ENCODE data around the gene OR2V1.
"Not testable (repeated sequence)": the region's sequence is repeated elsewhere in the genome, so short reads cannot be mapped to it uniquely, and the experiment has no call there.

Gene OR2V1

DNA sequence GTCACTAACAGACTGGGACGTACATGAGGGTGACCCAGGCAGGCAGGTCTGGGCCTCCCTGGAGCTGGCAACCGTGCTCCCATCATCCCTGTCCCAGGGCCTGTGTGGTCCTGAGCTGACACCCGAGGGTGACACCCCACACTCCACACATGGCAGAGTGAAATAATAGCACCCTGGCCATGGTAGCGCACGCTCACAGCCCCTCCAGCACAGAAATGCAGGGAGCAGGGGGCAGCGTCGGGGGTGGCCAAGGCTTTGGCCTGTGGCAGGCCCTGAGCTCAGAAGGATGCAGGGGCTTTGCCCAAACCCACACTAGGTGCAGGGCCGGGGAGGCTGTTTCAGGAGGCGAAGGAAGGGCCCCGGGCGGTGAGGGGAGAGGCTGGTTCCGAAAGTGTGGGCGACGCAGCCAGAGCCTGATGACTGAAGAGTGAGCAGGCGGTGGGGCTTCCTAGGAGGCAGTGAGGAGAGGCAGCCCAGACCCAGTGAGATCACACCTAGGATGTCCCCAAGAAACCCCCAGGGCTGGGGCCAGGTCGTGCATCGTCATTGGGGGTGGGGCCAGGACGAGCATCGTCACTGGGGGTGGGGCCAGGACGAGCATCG lies 29.3 kb upstream of the OR2V1 start:
- peak; percentile 79 to 83 for DNase-seq

DNA sequence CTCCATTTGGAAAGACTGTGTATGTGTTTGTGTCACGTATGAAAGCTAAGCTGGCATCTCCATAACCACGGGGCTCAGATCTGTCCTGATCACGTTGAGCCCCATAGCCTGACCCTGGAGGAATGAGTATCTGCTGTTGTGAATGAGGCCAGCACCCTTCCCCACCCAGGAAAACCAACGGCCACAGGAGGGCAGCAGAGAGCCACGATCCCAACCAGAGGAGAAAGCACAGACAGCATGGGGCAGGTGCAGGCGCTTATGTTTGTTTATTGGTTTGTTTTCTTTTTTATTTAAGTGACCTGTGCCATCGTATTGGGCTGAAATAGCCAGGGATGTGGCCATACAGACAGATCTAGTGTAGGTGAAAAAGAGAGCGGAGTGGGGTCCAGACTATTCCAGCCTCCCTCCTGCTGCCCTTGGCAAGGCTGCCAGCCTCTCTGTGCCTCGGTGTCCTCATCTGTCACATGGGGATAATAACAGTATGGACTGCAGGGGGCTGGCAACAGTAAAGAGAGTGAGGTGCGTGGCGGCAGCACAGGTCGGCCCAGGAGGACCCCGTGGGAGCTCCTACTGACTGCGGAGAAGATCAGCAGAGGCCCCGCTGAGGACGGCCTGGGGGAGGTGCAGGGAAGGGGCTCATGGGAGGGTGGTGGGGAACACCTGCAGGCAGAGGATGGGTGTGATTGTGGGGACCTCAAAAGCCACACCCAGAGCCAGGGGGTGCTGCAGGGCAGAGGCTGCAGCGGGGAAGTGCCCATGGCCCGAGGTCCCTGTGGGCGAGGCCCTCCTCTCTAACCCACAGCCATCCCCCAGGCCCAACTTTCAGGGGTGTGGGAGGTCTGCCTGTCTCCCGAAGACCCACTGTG lies 28.6 kb upstream of the OR2V1 start:
- DNase-seq = peak; percentile 97 to 98

DNA sequence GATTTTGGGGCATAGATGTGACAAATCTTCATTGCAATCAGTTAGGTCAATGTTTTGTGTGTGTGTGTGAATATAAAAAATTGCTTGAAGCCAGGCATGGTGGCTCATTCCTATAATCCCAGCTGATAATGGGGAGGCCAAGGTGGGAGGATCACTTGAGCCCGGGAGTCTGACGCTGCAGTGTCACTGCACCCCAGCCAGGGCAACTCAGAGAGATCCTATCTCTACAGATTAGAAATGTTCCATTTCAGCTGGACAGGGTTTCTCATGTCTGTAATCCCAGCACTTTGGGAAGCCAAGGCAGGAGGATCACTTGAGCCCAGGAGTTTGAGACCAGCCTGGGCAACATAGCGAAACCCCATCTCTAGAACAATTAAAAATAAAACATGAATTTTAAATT lies 27.9 kb upstream of the OR2V1 start:
- no peak for DNase-seq

DNA sequence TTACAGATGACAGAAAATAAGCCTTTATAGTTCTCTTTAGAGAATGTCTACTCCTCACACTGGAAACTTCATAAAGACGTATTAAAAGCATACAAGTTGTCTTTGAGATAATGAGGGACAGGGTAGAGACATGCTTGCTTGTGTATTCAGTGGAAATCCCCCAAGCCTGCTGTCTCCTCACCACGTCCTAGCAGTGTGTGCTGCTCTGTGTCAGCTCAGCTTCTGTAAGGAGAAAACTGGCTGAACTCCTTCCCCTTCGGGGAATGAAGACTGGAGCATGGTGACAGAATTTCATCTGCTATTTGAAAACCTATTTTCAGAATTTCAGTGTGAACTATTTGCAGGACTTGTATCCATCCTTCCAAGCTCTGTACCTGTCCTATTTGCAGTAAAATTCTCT lies 25.8 kb upstream of the OR2V1 start:
- no peak for DNase-seq

DNA sequence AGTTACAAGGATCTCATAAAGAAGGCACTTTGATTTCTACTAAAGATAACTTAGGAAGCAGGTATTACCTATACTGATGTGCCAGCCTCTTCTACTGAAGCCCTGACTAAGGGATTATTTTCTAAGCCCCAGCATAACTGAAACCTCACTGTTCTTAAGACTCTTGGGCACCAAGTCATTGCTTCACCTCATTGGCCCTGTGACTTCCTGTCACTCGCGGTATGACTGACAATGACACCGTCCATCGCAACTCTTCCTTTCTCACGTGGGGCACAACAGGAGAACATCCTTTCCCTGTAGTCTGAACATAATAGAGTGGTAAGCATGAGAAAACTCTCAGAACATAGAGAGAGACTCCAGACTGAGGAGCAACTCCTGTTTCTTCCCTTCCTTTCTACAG lies 22.8 kb upstream of the OR2V1 start:
- peak; percentile 9 to 25 for DNase-seq

DNA sequence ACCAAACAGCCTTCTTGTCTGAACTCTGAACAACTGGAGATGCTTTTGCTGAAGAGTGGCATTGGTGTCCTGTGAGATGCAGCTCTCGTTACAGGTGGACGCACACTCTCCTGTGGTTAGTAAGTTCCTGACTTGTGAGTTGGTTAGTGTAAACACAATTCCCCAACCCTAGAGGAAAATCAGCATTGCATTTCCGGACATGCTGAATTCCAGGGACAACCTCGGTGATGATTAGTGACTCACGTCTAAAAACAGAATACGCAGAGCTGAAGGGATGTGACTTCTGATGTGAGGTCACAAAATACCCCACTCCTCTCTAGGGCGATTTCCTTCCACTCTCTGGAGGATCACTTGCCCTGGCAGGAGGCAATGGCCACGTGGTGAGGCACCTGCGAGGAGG lies 21.4 kb upstream of the OR2V1 start:
- DNase-seq = no peak

DNA sequence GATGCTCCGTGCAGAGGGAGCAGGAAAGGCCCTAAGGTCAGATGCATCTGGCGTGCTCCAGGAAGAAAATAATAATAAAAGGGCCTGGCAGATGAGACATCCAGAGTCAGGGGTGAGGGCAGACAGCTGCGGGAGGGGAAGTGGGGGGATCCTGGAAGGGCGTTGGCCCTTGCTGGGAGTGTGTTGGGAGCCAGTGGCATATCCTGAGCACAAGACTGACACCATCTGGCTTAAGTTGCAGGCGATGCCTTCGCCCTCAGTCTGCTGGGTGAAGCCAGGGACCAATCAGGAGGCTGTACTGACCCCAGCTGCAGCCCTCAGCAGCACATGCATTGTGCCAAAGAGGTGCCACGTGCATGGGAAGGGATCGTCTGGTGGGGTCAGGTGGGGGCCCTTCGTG lies 20.2 kb upstream of the OR2V1 start:
- no peak for DNase-seq

DNA sequence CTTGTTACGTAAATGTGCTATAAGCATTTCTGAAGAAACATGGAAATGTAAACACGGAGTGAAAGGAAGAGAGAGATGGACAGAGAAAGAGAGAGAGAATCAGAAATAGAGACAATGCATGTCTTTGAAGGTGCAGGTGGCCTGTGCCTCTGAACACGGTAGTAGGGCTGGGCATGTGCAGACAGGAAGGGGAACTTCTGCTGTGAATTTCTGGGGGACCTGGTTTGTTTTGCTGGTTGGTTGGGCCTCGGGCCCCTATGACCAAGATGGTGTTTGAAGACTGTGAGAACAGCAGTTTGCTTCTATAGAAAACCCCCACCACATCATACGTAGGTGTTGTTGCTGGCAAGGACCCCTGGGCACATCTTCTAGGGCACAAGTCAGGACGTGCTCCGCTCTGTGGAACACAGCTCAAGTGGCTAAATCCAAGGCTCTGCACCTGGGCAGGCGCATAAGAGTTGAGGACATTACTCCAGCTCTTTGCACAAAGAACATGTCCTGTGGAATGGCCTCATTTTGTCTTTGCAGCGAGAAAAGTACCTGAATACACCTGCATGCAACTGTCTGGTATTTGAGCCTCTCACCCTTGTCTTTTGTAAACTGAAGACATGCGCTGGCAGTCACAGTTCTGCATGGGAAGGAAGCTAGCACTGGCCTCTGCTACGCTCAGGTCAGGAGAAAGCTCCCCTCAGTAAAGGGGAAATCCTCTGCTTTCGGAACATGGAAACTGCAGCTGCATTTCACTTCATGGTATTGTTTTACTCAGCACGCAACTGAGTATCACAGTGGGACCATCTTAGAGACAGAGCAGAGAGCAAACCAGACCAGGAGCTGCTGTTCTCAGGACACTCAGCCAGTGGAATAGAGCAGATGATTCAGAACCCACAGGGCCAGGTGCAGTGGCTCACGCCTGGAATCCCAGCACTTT lies 19.1 kb upstream of the OR2V1 start:
- DNase-seq = no peak

DNA sequence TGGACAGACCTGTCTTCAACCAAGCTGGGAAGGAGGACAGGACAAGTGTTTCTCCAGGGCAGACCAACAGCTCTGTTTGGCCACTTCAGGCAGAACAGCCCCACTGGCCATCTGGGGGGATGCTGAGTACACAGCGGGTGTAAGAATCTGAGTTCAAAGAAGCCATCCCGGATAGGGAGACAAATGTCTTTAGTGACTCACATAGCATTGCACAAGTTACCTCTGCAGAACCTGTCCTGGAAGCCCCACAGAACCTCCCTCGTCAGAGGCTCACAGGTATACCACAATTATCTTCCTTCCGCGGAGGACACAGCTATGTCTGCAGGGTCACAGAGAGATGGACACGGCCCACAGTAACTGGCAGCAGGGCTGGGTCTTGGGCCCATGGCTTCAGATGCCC lies 18.4 kb upstream of the OR2V1 start:
- DNase-seq = no peak

DNA sequence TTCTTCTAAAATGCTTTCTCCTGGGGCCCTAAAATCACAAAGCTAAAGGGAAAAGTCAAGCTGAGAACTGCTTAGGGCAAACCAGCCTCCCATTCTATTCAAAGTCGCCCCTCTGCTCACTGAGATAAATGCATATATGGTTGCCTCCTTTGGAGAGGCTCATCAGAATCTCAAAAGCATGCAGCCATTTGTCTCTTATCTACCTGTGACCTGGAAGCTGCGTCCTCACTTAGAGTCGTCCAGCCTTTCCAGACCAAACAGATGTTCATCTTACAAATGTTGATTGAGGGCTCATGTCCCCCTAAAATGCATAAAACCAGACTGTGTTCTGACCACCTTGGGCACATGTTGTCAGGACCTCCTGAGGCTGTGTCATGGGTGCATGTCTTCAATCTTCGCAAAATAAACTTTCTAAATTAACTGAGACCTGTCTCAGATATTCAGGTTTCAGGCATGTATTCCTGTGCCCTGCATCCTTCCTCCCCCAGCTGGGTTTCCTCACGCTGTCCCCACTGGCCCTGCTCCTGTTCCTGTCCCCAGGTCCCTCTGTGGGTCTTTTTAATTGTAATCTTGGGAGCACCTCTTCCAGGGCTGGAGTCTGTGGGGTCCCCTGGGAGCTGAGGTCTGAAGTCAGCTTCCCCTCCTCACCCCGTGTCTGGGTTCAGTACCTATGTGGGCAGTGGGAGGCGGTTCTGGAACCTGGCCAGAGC lies 16.1 kb upstream of the OR2V1 start, which contains the start of gene OR2V2:
Gene OR2V2 (plus strand): TSS at position 660 of the 710 bp plus-strand sequence. CDS start 7,357 bp downstream, outside the sequence.
- DNase-seq = not testable (repeated sequence)

DNA sequence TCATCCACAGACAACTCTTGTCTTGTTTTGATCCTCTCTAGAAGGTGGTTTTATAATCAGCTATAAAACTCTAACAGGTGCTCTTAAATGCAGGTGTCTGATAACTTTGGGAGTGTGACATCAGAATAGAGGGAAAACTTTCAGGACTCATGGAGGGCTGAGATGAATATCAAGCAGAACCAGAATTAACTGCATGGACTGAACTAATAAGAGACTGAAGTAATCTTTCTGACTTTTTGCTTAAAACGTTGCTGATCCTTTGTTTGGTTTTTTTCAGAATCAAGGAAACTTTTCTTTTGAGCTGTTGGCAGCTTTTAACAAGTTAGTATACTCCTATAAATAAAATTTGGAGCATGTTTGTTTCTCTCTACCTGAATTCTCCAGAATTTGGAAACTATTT lies 14.2 kb upstream of the OR2V1 start:
- DNase-seq = no peak

DNA sequence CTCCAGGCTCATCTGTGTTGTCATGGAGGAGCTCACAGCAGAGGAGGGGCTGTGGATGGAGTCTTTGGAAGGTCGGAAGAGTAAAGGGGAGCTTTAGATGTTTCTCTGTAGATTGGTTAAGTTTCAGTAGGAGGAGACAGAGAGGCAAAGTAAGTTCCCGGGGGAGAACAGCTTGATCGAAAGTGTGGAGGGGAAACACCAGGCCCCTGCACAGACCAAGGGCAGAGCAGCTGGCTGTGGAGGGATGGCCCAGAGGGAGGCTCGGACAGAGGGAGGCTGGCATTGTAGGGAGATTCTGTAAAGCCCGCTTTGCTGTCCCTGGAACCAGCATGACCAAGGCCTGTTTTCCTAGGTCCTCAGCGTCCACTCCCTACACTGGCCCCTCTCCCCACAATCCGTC lies 11.1 kb upstream of the OR2V1 start:
- DNase-seq = no peak

DNA sequence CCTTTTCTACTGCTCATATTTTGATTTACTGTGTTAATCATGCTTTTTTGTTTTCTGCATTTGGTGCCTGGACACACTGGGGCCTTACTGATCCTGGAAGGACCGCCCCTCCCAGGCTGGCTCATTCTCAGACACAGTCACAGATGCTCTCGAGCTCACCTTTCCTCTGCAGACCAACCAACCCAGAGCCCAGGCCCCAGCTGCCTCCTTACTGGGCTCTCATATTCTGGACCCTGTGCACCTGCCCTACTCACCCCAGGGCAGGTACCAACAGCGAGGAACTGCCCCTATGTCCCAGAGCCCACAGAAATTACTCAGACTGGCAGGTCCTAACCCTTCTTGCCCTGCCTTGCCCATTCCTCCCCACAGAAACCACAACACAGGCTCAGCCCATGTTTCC lies 9.8 kb upstream of the OR2V1 start:
- no peak for DNase-seq

DNA sequence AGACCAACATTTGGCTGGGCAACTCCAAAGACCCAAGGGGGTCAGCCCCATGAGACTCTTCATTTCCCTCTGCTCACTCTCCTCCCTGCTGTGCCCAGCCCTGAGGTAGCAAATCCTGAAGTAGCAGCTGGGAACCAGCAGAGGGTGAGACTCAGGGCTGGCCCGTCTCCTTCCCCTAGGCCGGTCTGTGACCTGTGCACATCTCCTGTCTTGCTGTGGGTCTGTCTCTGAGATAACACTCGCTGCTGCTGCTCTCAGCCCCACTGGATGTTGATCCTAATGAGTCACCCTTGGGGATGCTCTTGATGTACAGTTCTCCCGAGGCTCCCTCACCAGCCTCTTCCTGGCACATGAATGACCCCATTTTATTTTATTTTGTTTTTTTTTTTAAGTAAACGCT lies 7.3 kb upstream of the OR2V1 start:
- no peak for DNase-seq

DNA sequence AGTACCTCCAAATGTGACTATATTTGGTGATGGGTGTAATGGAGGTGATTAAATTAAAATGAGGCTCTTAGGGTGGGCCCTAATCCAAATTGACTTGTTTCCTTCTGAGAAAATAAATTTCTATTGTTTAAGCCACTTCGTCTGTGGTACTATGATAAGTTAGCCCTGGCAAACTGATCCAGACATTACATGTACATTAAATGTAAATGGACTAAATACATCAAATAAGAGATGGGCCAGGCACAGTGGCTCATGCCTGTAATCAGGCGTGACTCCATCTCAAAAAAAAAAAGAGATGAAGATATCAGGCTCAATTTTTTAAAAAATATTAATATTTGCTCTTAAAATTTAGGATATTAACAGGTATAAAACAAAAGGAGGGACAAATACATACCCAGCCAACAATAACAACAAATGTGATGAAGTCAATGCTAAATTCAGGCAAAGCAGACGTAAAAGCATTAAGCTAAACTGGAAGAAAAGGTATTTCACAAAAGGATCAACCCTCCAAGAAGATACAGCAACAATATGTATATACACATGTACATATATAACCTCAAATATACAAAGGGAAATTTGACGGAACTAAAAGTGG lies 5.5 kb upstream of the OR2V1 start:
- no peak for DNase-seq

DNA sequence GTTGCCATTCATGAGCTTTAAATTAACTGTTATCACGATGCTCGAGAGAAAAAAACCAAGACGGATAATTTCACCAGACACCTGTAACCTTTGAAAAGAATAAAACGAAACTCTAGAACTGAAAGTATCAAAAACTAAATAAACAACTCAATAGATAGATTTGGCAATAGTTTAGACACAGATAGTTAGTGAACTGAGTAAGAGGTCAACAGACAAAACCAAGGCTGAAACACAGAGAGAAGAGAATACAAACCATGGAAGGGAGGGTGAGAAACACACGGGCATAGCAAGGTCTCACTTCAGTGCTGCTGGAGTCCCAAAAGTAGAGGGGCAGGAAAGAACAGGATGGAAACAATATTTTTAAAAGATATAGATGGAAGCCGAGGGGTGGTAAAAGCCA lies 3.3 kb upstream of the OR2V1 start:
- DNase-seq = no peak

DNA sequence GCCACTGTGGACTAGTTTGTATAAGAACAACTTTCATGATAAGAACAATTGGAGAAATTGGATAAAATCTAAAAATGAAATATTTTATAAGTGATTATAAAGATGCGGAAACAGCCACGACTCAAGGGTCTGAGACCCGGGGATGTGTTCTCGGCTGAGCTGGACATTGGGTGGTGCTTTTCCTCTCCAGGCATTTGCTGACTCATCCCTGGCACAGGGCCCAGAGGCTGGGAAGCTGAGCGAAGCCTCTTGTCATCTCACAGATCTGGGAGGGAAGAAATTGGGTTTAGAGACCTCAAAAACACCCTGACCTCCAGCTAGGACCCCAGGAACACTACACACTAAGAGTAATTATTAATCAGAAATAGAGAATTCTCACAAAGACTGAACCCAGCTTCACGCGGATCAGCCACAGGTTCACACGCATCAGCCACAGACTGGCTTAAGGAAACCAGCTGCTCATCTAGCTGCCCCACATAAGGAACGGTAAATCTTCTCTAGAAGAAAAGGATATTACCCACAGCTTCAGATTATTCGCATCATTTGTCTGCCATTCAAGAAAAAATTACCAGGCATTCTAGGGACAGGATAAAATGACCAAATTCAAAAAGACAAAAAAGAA lies 2.8 kb upstream of the OR2V1 start:
- no peak for DNase-seq

DNA sequence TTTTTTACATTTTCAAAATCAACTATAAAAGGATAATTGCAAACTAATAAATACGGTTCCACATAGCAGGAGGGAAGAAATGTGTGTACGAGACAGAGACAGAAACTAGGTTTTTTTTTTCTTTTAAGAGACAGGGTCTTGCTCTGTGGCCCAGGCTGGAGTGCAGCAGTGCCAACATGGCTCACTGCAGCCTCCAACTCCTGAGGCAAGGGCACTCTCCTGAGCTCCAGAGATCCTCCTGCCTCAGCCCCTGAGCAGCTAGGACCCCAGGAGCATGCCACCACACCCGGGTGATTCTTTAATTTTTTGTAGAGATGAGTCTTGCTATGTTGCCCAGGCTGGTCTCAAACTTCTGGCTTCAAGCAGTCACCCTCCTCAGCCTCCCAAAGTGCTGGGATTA lies 2.1 kb upstream of the OR2V1 start:
- no peak for DNase-seq

DNA sequence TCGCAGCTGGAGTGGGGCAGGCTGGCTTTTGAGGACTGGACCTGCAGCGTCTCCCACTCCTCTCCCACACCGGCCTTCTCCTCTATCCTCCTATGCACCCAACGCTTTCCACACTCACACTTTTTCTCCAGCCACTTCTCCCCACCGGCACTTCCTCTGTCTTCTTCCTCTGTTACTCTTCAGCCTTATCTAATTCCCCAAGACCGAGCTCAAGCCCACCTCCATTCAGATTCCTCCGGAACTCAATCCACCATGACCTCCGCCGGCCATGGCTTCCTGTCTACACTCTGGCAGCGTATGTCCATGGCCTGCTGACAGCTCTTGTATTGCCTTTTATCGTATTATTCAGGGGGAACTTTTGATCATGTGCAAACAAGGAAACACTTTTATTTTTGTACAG lies 545 bp upstream of the OR2V1 start:
- no peak for DNase-seq

DNA sequence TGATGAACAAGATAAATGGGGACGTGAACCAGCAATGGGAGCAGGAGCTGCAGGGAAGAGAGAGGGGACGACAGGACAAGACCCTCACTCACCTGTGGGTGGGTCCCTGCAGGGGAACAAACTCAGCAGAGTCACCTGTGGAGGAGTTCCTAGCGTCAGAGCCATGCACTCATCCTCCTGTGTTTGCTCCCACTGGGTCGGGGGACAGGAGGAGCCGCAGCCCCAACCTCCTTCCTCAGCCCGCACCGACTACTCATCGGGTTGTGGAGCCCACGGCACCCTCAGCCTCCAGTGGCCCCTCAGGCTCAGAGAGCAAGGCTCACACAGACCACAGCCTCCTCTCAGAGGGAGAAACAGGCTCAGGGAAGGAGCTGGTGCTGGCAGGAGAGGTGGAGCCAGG lies 888 bp downstream of the OR2V1 start:
- DNase-seq = not testable (repeated sequence)

DNA sequence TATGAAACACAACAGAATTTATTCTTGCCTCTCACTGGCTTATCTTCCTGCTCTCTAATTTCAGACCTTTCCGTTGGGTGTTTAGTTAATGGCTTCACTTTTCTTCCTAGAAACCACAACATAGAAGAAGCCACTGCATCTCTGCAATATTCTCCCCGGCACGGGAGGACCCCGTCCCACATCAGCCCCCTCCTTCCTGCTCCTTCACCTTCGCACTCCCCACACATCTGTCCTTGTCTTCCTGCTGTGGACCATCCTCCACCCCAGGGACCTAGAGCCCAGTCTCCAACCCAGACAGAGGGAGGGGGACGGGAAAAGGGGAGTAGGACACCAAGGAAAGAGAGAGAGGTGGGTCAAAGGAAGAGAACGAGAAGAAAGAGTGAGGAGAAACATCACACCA lies 1.4 kb downstream of the OR2V1 start:
- no peak for DNase-seq

Data from activated CD4-positive, alpha-beta T cell treated with anti-CD3 and anti-CD28 coated beads, Interleukin-2, amount 50 U/mL, for 48 hours (primary cell).